SK-N-SH (cell line): ENCODE measurements around the gene GCH1. TPM values are rescaled to one million over a fixed set of nuclear protein-coding genes. Genes with fewer than 3 reads are reported as not detected.

Experiments used
- CTCF ChIA-PET: fragments of 300-600, 350-600 bp; formaldehyde crosslinking; extraction: SDS; loops from one replicate; lab custom pipeline; 2021; lab: Yijun Ruan, JAX
- POLR2A ChIA-PET: fragments of 350-600 bp; sonication (Branson Sonifier 250); formaldehyde crosslinking; extraction: SDS; loops from one replicate; lab custom pipeline; 2020; ENCODE audit warnings: antibody characterized with exemption, inconsistent platforms; lab: Yijun Ruan, JAX
- DNase-seq: peaks from one replicate; pipeline ENCODE4 v3.0.0; 2012
- H2AFZ ChIP-seq: fragments of 200-600 bp; sonication (generic); 2 replicates; pipeline ENCODE4 v1.8.1; 2016; ENCODE audit warnings: antibody characterized with exemption, mild to moderate bottlenecking, low read depth
- H3F3A ChIP-seq: fragments of 200-600 bp; sonication (generic); replicated peaks from 2 replicates; pipeline ENCODE3; 2016; ENCODE audit warnings: antibody characterized with exemption, mild to moderate bottlenecking; ENCODE audit not compliant: insufficient read depth
- H3K27ac ChIP-seq, 2 experiments: fragments of 200-500 bp in 1 of 2; fragments of 200-600 bp in 1 of 2; sonication (Bioruptor generic) in 1 of 2; sonication (generic), shearing (Covaris generic) in 1 of 2; 2 replicates each; pipeline versions ENCODE4 v1.5.1 to v1.6.1; 2014 to 2016; ENCODE audit warnings: low read depth in 2 of 2, inconsistent platforms in 1 of 2, low read length in 1 of 2, mild to moderate bottlenecking in 1 of 2, mixed read lengths in 1 of 2
- H3K27me3 ChIP-seq: fragments of 200-600 bp; sonication (generic), shearing (Covaris generic); 2 replicates; pipeline ENCODE4 v1.6.1; 2016; ENCODE audit warnings: mixed run types; ENCODE audit not compliant: insufficient read depth
- H3K36me3 ChIP-seq, 2 experiments: fragments of 200-500 bp in 1 of 2; fragments of 200-600 bp in 1 of 2; sonication (Bioruptor generic) in 1 of 2; sonication (generic) in 1 of 2; replicated peaks in 1 of 2; 2 replicates each; pipeline versions ENCODE3 to v1.5.1; 2014 to 2016; ENCODE audit warnings: low read length in 1 of 2, mild to moderate bottlenecking in 1 of 2; ENCODE audit not compliant: insufficient read depth in 2 of 2, control insufficient read depth in 1 of 2
- H3K4me1 ChIP-seq, 2 experiments: fragments of 200-500 bp in 1 of 2; fragments of 200-600 bp in 1 of 2; sonication (Bioruptor generic) in 1 of 2; sonication (generic), shearing (Covaris generic) in 1 of 2; 2 replicates each; pipeline versions ENCODE4 v1.5.1 to v1.6.1; 2014 to 2016; ENCODE audit warnings: low read depth in 1 of 2, low read length in 1 of 2, mixed run types in 1 of 2; ENCODE audit not compliant: insufficient read depth in 2 of 2, control insufficient read depth in 1 of 2
- H3K4me2 ChIP-seq: fragments of 200-600 bp; sonication (generic), shearing (Covaris generic); 2 replicates; pipeline ENCODE4 v1.6.1; 2017; ENCODE audit warnings: mixed run types
- H3K4me3 ChIP-seq, 2 experiments: fragments of 200-500 bp in 1 of 2; fragments of 200-600 bp in 1 of 2; sonication (Bioruptor generic) in 1 of 2; sonication (generic), shearing (Covaris generic) in 1 of 2; 2 replicates each; pipeline versions ENCODE4 v1.5.1 to v1.8.1; 2014 to 2016; ENCODE audit warnings: low read depth in 2 of 2, inconsistent platforms in 1 of 2, low read length in 1 of 2, mild to moderate bottlenecking in 1 of 2, mixed read lengths in 1 of 2, moderate library complexity in 1 of 2
- H3K79me2 ChIP-seq: fragments of 200-600 bp; sonication (generic); 2 replicates; pipeline ENCODE4 v1.8.1; 2017; ENCODE audit warnings: mild to moderate bottlenecking; ENCODE audit not compliant: insufficient read depth
- H3K9ac ChIP-seq: fragments of 200-600 bp; sonication (generic); 2 replicates; pipeline ENCODE4 v1.6.1; 2017; ENCODE audit warnings: mixed run types
- H3K9me2 ChIP-seq: fragments of 200-600 bp; sonication (generic); 2 replicates; pipeline ENCODE4 v1.6.1; 2017; ENCODE audit warnings: mixed run types
- H3K9me3 ChIP-seq: fragments of 200-600 bp; sonication (generic); 2 replicates; pipeline ENCODE4 v1.6.1; 2017; ENCODE audit warnings: mixed run types, mild to moderate bottlenecking, moderate library complexity
- H4K20me1 ChIP-seq: fragments of 200-600 bp; sonication (generic); 2 replicates; pipeline ENCODE4 v1.6.1; 2017; ENCODE audit warnings: mild to moderate bottlenecking, mixed run types; ENCODE audit not compliant: insufficient read depth
- ELF1 ChIP-seq: IDR thresholded peaks from 2 replicates; pipeline ENCODE4 v1.4.0; 2012
- EZH2phosphoT487 ChIP-seq: fragments of 200-600 bp; sonication (generic); IDR thresholded peaks from 2 replicates; pipeline ENCODE4 v1.6.1; 2017; ENCODE audit warnings: low read depth, mixed run types, mild to moderate bottlenecking, antibody characterized with exemption, moderate library complexity, borderline replicate concordance
- FOXJ3 ChIP-seq: sonication (generic); formaldehyde crosslinking; IDR thresholded peaks from 2 replicates; pipeline ENCODE4 v1.5.1; 2020; ENCODE audit warnings: mild to moderate bottlenecking, missing genetic modification reagents
- FOXM1 ChIP-seq: IDR thresholded peaks from 2 replicates; pipeline ENCODE4 v1.4.0; 2012; ENCODE audit warnings: low read depth, mild to moderate bottlenecking
- GABPA ChIP-seq: IDR thresholded peaks from 2 replicates; pipeline ENCODE4 v1.4.0; 2012; ENCODE audit warnings: low read depth, mild to moderate bottlenecking
- GATA2 ChIP-seq: sonication (generic); formaldehyde crosslinking; IDR thresholded peaks from 2 replicates; pipeline ENCODE4 v1.5.0; 2020; ENCODE audit warnings: mild to moderate bottlenecking, missing genetic modification reagents
- IRF3 ChIP-seq: fragments of 150-350 bp; IDR thresholded peaks from 2 replicates; pipeline ENCODE4 v1.6.1; 2016; ENCODE audit warnings: mild to moderate bottlenecking, low read depth, low read length
- JUND ChIP-seq: IDR thresholded peaks from 2 replicates; pipeline ENCODE4 v1.4.0; 2012
- MAX ChIP-seq: IDR thresholded peaks from 2 replicates; pipeline ENCODE4 v1.4.0; 2012; ENCODE audit warnings: low read depth
- MEF2A ChIP-seq: IDR thresholded peaks from 2 replicates; pipeline ENCODE4 v1.4.0; 2012; ENCODE audit warnings: low read depth, borderline replicate concordance
- NRF1 ChIP-seq: IDR thresholded peaks from 2 replicates; pipeline ENCODE4 v1.6.1; 2012; ENCODE audit warnings: low read depth, mild to moderate bottlenecking, low read length
- POLR2AphosphoS5 ChIP-seq: IDR thresholded peaks from 2 replicates; pipeline ENCODE4 v1.6.1; 2012; ENCODE audit warnings: low read depth, low read length
- RCOR1 ChIP-seq: fragments of 150-350 bp; IDR thresholded peaks from 2 replicates; pipeline ENCODE4 v1.6.1; 2017; ENCODE audit warnings: antibody characterized with exemption, low read length
- REST ChIP-seq: IDR thresholded peaks from 2 replicates; pipeline ENCODE4 v1.6.1; 2012; ENCODE audit warnings: mild to moderate bottlenecking, low read depth, low read length, moderate library complexity
- RFX5 ChIP-seq: IDR thresholded peaks from 2 replicates; pipeline ENCODE4 v1.6.1; 2012; ENCODE audit warnings: mild to moderate bottlenecking, improper control_type of control experiment, low read length
- RXRA ChIP-seq: IDR thresholded peaks from 2 replicates; pipeline ENCODE4 v1.4.0; 2012; ENCODE audit warnings: low read depth, mild to moderate bottlenecking, borderline replicate concordance
- SIN3A ChIP-seq: IDR thresholded peaks from 2 replicates; pipeline ENCODE4 v1.6.1; 2012; ENCODE audit warnings: low read depth, mild to moderate bottlenecking, low read length, moderate library complexity, borderline replicate concordance
- SMC3 ChIP-seq: IDR thresholded peaks from 2 replicates; pipeline ENCODE4 v1.6.1; 2012; ENCODE audit warnings: low read depth, low read length, improper control_type of control experiment
- TAF1 ChIP-seq: IDR thresholded peaks from 2 replicates; pipeline ENCODE4 v1.6.1; 2012; ENCODE audit warnings: low read depth, mild to moderate bottlenecking, low read length, moderate library complexity, borderline replicate concordance
- TCF12 ChIP-seq: IDR thresholded peaks from 2 replicates; pipeline ENCODE4 v1.4.0; 2012
- TEAD4 ChIP-seq: IDR thresholded peaks from 2 replicates; pipeline ENCODE4 v1.4.0; 2012; ENCODE audit warnings: mild to moderate bottlenecking, borderline replicate concordance; ENCODE audit not compliant: insufficient read depth
- YY1 ChIP-seq: IDR thresholded peaks from 2 replicates; pipeline ENCODE4 v1.4.0; 2012; ENCODE audit warnings: low read depth, mild to moderate bottlenecking
- WGBS: methylation state at CpG from one replicate; pipeline ENCODE4 v1.1.6; 2017; ENCODE audit warnings: low lambda C conversion rate; 5-methylcytosine and 5-hydroxymethylcytosine counted together
- polyA plus RNA-seq, 3 experiments: library from polyadenylated mRNA; depleted of rRNA; stranded (reverse); fragments of >200 nt; gene quantifications; 2 replicates each; pipeline ENCODE4 v1.2.3, GENCODE V29; 2012

GCH1 gene
- polyA plus RNA-seq, 1 of the 3 experiments (the other 2 are of a cell fraction), result 2.2 TPM

- CTCF ChIA-PET, result interaction anchor here (1.0 kb wide), 1 partner anchor 383 kb away, joined by 3 read pairs; no protein-coding TSS in a partner anchor
- Histone ChIP-seq H3K9me2 (no peaks in the 10 kb centered on the region), H3K4me1 (no peaks in the 10 kb centered on the region), H2AFZ (no peak overlapping the region), H3K9me3 (no peaks in the 10 kb centered on the region), H3K36me3 (peaks cover 0 to 13% of the 10 kb centered on the region in 2 experiments), H3K27me3 (no peaks in the 10 kb centered on the region), H3K79me2 (no peaks in the 10 kb centered on the region), H3K9ac (no peak overlapping the region), H3K4me3 (no peak overlapping the region), H4K20me1 (no peaks in the 10 kb centered on the region), H3K27ac (no peak overlapping the region), H3F3A (no peaks in the 10 kb centered on the region), H3K4me2 (no peak overlapping the region)
- WGBS, result 92% methylated on average over 3 of the region's 3 CpGs
- TF ChIP-seq TCF12 (no peak), TAF1 (no peak), IRF3 (no peak), SIN3A (no peak), SMC3 (no peak), ELF1 (no peak), YY1 (no peak), MAX (no peak), REST (no peak), TEAD4 (no peak)
- no peak for DNase-seq
- POLR2A ChIA-PET, result no interaction called here
Observed at GRCh38 chr14:54947230-54947629, 44.6 kb upstream of the GCH1 start.

GRCh38 chr14:54946500-54946899, 43.9 kb upstream of the GCH1 start:
- H3K4me2 ChIP-seq, result no peak overlapping the region
- WGBS, result 99% methylated on average over 4 of the region's 4 CpGs
- no peaks in the 10 kb centered on the region for H3K4me1 ChIP-seq
- no peaks in the 10 kb centered on the region for H3K27me3 ChIP-seq
- peaks cover 0 to 13% of the 10 kb centered on the region in 2 experiments for H3K36me3 ChIP-seq
- no peaks in the 10 kb centered on the region for H4K20me1 ChIP-seq
- TF ChIP-seq FOXM1, result no peak
- TF ChIP-seq ELF1, result no peak
- no peak for TF ChIP-seq GATA2 (CRISPR knock-in tag)
- TF ChIP-seq RFX5, result no peak
- no peak for TF ChIP-seq TAF1
- TF ChIP-seq RXRA, result no peak
- TF ChIP-seq FOXJ3 (CRISPR knock-in tag), result no peak
- TF ChIP-seq SMC3, result no peak
- TF ChIP-seq GABPA, result no peak
- no peak for TF ChIP-seq RCOR1
- TF ChIP-seq MEF2A, result no peak
- no peak for TF ChIP-seq EZH2phosphoT487
- no peak for TF ChIP-seq IRF3
- TF ChIP-seq MAX, result no peak
- TF ChIP-seq JUND, result no peak
- no peak for TF ChIP-seq POLR2AphosphoS5
- TF ChIP-seq NRF1, result no peak
- no peak overlapping the region for H3K4me3 ChIP-seq
- H3K27ac ChIP-seq, result no peak overlapping the region
- H3K9ac ChIP-seq, result no peak overlapping the region
- ChIA-PET CTCF (no interaction called here), POLR2A (no interaction called here)
- H3F3A ChIP-seq, result no peaks in the 10 kb centered on the region
- no peak overlapping the region for H2AFZ ChIP-seq
- no peaks in the 10 kb centered on the region for H3K9me3 ChIP-seq
- no peak for DNase-seq
- H3K79me2 ChIP-seq, result no peaks in the 10 kb centered on the region
- H3K9me2 ChIP-seq, result no peaks in the 10 kb centered on the region
